ENCODE data around the gene PBX1.

PBX1 gene

DNA sequence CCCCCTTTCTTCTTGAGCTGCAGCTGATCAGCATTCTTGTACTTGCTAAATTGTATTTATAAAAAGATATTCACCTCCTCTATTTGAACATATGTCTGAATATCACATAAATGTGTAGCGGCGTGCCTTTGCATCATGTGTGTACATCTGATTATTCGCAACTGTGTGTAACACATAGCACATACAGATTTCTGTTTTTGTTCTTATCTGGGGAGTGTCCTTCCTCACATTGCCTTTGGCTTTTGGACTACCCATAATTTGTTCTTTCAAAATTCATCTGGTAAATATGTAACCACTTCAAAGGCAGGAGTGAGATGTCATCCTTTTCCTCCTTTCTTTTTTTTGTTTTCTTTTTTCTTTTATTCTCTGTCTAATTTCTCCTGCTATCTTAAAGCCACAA is 113.6 kb downstream of the PBX1 start:
- DNase-seq = no peak

DNA sequence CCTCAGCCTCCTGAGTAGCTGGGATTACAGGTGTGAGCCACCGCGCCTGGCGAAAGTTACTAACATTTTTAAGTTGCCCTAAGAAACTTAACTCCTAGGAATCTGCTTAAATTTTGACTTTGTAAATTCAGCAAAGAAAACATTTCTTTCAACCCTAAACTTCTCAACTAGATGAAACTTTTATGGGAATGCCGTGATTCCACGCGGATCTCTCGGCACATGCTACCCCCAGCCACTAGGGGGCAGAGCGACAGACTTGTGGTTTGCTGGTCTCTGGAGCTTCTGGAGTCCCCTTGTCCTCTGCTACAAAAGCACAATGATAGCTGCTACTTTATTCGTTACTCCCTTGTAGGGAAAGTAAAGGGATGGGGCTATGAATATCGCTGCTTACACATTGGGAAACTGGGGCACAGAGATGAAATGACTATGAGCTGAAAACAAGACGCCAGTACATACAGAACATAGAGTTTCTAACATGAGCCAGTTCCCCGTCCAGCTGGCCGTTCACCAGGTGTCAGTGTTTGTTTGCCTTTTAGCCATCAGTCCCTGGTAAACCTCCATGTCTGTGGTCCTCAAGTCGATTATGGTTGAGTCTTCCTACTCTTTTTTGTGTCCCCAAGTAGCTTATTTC is 114.7 kb downstream of the PBX1 start:
- DNase-seq = no peak

DNA sequence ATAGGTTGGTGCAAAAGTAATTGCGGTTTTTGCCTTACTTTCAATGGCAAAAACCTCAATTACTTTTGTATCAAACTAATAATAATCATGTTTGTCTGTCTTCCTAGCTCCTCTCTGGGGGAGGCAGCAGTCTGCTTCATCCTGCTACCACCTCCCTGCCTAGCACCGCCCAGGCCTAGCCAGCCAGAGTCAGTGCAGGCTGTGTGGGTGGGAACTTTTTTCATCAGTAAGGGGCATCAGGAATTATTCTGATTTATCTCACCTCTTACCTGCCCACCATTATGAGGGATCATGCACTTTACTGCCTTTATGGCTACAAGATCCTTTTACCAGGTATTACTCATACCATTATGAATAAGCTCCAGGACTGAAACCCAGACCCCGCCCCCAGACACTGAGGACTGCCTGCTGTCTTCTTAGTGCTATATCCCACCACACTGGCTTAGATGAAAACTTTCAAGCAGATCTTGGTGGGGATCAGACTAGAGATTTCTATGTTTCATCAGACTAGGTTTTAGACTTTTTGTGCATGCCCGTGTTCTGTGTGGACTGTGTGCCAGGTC is 116.4 kb downstream of the PBX1 start:
- DNase-seq = no peak

DNA sequence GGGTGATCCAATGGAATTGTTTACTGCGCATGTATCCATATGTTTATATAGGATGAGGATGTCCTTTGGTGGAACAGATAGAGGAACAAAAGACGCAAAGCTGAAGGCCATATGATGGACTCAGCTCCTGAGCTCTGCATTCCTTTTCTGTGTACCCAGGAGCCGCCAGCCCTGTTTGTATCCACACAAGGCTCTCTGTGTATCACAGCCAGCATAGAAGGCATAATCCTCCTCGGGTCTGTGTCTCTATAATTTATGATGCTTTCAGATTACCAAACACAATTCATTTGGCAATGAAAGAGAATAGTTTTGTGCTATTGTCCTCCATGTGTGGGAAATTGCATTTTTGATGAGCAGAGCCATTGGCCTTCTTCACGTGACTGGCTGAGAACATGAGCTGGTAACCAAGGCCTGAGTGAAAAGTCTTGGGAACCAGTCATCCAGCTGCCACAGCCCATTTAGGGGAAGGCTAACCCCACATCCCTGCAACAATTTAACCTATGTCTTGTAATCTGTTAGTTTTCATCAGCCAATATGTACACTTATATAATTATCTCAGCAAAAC is 119.2 kb downstream of the PBX1 start:
- DNase-seq = no peak

DNA sequence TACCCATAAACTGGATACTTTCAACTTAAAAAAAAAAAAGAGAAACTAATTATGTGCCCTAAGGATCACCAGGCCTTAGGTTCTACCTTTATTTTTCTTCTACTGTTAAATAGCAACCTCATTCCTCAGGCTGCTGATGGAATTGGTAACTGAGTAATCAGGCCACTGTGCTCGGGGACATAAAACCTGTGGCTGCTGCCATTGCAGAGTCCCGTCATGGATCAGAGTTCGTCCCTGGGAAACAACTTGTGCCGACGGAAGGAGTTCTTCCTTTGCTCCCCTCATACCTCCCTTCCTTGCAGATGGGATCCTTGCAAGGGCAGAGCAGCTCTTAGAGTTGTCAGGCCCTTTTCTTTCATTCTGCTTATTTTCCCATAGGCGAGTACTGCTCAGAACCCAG is 123.6 kb downstream of the PBX1 start:
- DNase-seq = no peak

DNA sequence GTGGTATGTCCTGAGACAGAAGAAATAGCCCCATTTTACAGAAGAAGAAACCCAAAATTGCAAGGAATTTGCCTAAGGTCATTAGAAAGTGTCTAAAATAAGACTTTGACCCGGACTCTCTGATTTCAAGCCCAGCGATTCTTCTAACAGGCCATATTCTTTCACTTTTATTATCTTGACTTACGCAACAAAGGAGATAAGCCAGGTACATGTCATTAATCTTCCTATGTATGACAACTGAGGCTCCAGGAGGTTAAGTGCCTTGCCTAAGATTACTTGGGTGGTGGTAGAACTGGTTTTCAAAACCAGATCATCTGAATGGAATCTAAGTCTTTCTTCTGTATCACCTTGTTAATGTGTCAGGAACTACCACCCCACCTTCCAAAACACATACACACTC is 124.3 kb downstream of the PBX1 start:
- DNase-seq = no peak

DNA sequence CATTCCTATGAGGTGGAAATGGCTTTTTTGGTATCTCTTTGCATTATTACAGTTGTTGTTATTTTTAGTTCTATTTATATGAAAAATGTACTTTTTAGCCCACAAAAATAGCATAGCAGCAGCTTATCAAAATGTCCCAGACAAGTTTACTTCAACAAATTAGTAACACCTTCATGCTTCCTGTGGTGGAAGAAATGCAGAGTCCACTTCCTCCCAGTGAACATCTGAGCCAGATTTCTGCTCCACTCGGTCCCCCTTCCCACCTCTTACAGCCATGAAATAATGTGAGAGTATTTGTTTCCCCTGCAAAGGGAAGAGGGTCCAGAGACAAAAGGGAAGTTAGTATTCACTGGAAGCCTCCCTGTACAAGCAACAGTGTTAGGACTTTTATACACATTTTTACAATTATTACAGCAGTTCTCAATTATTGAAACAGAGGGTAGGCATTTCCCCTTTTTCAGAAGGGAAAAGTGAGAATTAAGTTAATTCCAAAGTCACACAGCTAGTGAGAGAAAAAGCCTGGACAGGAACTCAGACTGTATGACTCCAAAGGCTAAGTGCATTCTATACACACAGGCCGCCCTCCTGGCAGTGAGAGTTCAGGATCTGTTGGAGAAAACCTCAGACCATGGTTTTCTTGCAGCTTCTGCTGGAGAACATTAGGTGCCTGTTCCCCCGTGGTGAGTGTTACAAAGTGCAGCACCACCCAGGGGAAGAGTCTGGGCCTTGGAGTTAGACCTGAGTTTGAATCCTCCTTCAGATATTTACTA is 126.5 kb downstream of the PBX1 start:
- no peak for DNase-seq

DNA sequence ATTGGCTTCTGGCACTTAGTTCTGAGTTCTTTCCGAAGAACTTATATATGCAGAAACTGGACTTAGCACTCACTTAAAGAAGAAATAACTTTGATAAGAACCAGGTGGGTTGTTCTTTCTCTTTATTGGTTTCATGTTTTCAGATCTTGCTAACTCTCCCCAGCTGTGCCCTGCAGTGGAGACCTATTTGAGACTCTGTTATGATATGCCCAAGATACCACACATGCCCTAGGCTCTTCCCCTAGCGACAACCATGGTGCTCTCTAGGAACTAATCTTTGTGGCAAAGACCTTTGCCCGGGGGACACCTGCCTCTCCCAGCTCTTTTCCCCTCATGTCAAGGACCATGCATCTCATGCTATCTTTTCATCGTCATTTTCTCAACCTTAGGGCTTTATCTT is 128.8 kb downstream of the PBX1 start:
- no peak for DNase-seq

DNA sequence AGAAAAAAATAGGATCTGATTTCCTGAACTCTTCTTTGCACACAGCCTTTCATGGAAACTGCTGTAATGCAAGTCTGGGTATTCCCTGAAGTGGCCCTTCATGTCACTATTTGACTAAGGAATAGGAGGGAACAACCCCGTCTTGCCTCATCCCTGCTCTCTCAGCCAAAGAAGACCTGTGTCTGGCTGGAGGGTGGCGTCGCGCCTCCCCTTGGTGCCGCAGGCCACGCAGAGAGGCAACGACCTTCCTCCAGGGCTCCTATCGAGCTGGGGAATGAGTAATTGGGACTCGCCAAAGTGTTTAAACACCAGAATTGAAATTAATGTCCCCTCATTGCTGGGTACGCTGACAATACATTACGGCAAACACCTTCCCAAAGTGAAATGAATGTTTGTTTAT is 129.8 kb downstream of the PBX1 start:
- no peak for DNase-seq

DNA sequence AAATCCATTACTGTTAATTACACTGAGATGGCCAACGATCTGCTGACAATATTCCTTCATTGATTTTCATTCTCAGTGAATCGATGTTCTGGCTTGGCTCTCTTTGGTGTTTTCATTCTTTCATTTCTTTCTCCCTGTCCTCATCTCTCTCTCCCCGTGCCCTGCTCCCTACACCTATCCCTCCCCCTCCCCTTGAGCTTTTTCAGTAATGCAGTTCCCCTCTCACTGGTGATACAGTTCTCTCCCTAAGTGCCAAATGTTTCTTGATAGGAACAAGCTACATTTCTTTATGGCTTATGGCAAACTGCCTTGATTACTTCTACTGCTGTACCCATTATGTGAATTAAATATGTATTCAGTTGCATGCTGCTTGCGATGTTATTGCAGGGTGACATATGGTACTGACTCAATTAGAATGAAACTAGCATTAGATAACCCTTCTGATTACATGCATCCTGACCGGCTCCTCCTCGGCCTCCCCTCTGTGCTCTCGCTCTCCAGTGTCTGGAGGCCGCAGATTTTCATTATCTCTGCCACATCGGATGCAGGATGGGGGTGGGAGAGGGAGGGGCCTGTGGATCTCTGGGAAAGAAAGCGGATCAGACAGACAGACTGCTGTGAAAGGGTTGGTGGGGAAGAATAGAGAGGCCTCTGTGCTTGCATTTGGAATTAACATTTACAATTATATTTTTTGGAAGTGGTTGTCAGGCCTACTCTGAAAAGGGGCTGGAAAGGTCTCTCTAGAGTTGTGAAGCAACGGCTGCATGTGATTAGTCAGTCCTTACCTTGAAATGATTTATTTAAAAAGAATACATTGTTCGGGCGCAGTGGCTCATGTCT is 130.9 kb downstream of the PBX1 start:
- no peak for DNase-seq

DNA sequence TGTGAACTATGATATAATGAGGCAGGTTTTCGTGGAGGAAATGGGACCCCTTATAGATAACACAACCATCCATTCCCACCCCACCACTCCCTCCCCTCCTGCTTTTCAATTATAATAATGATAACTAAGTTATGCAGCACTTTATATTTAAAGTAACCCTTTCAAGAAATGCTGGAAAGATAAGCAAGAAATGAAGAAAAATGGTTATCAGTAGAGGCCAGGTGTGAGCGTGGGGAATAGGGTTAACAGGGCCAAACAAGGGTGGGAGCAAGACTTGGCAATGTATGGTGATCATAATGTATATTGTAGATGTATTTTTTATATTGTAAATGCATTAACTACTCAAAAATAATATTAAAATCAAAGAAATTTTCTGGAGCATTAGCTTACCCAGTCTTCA is 133.4 kb downstream of the PBX1 start:
- no peak for DNase-seq

DNA sequence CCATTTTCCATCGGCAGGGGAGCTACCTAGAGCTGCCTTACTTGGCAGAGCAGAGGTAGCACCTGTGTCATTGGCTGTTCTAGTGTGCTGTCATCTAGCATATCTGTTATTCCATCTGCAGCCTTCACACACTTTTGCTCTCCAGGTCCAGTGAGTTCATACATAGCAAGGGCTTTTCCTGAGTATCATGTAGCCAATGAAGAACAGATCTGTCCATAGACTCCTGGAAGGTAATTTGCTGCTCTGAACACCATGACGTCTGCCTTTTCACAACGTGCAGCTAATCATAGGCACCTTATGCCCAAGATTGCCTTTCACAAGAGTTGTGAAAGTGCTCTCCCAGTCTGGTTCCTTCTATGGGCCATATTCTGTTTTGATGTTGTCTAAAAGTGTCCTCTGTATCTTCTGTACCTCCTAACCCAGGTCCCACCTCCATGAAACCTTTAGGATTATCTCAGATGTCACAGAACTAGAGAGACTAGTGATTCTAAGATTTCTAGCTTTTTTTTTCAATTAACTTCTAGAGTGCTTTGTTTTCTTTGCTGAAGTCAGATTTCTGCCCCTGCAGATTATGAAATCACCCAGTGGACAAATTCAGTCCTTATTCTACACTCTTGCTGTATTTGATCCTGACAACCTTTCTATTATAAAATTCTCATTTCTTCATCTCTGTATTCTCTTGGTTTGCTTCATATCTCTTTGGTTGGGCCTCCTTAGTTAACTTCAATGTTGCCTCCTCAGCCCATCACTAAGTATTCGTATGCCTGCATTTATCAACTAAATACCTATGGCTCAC is 134.8 kb downstream of the PBX1 start:
- no peak for DNase-seq

DNA sequence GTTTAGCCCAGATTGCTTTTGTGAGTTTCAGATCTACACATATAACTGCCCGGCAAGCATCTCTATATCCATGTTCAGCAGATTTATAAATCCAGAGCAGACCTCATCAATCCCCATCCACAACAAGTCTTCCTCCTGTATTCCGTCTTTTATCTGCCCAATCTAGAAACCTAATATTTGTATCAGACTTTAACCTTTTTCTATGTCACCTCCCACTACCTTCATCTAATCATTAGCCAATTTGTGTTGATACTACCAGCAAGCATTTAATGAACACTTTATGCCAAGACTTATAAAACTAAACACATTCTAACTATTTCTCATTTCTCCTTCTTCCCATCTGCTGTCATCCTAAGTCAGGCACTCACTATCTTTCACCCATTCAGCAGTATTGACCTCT is 135.5 kb downstream of the PBX1 start:
- no peak for DNase-seq

DNA sequence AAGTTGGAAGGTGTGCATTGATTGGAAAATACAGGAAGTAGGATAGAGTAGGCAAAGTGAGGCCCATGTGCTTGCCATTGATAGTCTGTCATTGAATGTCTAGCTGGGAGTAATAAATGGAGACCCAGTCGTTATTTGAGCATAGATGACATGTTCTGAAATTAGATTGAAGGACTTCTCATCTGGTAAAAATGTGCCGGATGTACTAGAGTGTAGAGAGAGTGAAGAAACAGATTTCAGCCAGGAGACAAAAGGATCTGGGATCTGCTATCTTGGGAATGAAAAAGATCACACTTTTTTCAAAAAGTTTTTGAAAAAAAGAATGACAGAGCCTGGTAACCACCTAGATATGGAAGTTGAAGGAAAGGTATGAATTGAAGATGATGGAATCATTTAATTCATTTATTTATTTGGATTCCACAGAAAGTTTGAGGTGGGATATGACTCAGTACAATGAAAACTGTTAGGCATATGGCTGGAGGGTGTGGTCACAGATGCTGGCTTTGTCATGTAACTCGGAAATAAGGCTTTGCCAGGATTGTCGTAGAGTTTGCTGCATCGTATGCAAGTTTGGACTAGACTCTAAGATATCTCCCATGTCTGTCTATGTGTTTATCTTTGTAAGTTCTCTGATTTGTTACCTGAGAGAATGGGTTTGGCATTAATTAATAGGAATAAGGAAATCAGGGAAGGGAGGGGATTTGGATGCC is 137.1 kb downstream of the PBX1 start:
- no peak for DNase-seq

DNA sequence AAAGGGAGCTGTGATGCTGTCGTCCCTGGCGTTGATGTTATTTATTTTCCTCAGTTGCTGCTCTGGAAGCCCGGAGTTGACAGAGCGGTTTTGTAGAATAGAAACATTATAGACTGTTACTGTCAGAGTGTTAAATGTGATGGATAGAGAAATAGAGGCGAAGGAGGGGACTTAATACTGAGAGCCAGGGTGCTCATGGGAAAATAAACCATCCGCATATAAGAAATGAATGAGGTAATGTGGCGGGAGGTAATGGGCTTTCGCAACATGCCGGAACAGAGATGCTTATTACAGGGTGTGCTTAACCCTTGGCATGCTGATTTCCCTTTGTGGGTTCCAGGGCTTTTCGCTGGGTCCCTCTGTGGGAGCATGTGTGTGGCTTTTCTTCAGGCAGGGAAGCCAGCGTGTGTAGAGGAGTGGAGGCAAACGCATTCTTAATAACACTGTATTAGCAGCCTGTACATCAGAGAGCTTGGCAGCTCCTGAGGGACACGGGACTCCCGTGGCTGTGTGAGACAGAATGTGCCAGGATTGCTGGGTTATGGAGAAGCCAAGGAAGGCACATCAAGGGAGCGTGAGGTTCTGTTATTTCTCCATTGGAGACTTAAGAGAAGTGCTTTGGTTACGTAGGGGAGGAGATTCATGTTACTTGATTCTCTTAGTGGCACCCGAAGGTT is 141.0 kb downstream of the PBX1 start:
- DNase-seq = no peak

DNA sequence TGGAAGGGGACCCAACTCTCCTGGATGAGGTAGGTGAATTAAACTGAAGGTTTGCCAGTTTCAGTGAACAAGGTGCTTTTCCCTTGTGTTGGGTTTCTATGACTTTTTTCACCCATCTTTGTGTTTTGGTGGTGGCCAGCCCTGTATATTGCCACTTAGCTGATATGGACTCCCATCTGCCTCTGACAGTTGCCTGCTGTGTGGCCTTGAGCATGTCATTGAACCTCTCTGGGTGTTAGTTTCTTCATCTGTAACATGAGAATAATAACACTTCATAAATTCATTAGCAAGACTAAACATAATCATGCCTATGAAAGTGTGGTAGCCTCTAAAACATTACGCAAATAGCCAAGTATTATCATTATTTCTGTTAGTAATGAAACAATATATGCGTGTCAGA is 141.7 kb downstream of the PBX1 start:
- no peak for DNase-seq

DNA sequence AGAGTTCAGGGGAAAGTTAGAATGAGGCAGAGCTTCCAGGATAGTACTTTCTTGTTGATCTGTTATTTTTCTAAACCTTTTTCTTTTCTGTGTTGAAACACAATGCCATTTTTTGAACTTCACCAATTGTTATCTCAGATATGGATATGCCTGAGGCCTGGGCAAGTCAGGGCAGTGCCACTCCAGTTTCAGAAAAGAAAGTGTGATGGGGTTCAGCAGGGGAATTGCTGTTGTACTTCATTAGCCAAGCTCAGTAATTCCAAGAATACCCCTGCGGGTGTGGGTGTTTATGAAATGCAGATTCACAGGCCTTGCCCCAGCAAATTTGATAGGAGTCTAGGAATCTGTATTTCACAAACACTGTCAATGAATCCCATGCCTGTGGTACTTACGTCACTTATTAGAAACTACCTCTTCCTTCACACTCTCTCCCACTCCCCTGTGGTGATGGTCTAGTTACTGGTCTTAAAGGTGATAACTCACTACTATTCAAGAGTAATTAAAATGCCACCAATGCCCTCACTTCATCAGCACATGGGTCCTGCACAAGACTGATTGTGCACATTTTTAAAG is 142.3 kb downstream of the PBX1 start:
- no peak for DNase-seq

DNA sequence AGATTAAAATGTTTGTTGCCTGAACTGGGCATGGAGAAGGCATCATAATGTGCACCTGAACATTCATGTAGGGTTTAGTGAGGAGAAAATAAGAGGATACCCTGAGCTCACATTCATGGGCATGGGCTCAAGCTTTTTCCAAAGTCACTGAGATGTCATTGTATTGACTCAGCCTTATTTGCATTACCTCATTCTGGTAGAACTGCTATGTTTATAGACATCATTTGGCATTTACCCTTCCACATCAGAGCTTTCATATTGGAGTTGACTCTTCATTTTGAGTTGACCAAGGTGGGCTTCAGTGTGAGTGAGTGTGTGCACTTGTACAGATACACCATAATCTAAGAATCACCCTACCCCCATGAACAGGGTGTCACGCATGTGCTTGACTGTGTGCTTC is 143.2 kb downstream of the PBX1 start:
- no peak for DNase-seq

DNA sequence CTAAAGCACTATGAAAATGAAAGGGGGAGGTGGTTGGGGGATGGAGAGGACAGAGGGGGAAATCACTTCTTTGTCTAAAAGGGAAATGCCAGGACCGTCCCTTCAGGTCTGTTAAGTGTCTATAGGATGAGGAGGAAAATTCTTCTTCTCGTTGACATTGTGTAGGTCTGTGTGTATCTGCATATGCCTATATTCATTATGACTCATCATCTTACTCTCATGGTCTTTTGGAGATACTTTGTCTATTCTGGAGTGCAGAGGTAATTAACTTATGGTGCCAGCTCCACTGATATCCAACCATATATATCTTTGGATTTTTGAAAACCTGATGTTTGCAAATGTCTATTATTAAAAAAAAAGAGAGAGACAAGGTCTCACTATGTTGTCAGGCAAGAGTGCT is 143.7 kb downstream of the PBX1 start:
- DNase-seq = no peak

DNA sequence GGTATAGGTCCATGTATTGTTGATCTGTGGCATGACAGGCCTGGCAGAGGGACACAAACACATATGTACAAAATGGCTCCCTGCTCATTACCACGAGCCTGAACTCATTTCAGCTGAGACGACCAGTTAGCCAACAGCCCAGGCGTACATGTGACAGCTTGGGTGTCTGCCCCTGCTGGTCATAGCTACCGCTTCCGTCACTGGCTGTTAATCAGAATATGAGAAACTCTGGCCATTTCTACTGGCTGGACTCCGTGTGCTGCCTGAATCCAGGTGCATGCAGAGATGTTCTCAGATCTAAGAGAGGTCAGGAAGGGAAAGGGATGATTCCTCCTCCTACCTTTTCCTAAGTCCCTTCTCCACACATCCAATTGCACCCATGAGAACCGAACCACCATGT is 144.5 kb downstream of the PBX1 start:
- DNase-seq = no peak

DNA sequence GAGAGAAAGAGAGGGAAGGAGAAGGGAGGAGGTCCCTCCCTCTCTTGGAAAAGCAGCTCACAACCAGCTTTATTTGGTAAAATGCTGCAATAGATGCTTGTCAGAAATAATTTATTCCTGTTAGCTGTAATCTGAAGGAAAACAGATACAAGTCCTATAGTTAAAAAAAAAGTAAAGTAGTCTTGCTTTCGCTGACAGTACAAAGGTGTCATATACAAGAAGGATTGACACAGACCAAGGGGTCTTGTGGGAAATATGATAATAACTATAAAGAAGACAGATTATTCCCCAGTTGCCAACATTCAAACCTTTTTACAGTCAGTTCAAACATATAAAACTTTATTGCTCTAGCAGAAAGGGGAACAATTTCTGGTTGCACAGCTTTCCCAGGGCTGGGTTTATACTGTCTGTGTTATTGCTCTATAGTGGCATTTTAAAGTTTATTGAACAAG is 145.0 kb downstream of the PBX1 start:
- DNase-seq = no peak
